Activated CD8-positive, alpha-beta memory T cell treated with anti-CD3 and anti-CD28 coated beads for 1 hour (primary cell): ENCODE results near the gene SPPL3.
"Not testable (repeated sequence)": the region's sequence is repeated elsewhere in the genome, so short reads cannot be mapped to it uniquely, and the experiment has no call there.

Source experiments
- DNase-seq, 2 donors: peaks; one replicate each; pipeline ENCODE4 v3.0.0-alpha.2; 2020; ENCODE audit warnings: low read depth in 1 of 2; ENCODE audit errors: extremely low read depth in 1 of 2

Gene SPPL3

GRCh38 chr12:120792456-120792855, 111.7 kb downstream of the SPPL3 start:
- DNase-seq = not testable (repeated sequence)

GRCh38 chr12:120791669-120792176, 112.4 kb downstream of the SPPL3 start:
- no peak for DNase-seq

GRCh38 chr12:120790114-120790513, 114.0 kb downstream of the SPPL3 start:
- DNase-seq = no peak

GRCh38 chr12:120787889-120788288, 116.3 kb downstream of the SPPL3 start:
- DNase-seq = no peak

GRCh38 chr12:120784804-120785203, 119.4 kb downstream of the SPPL3 start:
- no peak for DNase-seq

- DNase-seq = no peak
These were observed 121.0 kb downstream of the SPPL3 start for GRCh38 chr12:120783197-120783596.

GRCh38 chr12:120775862-120776552, 128.2 kb downstream of the SPPL3 start:
- DNase-seq = no peak

GRCh38 chr12:120774169-120774916, 129.8 kb downstream of the SPPL3 start:
- DNase-seq = no peak

- DNase-seq = no peak
These were observed 133.1 kb downstream of the SPPL3 start for GRCh38 chr12:120771097-120771496.

- DNase-seq = no peak
These were observed 136.8 kb downstream of the SPPL3 start for GRCh38 chr12:120767071-120768024.

GRCh38 chr12:120766566-120766965, 137.6 kb downstream of the SPPL3 start:
- DNase-seq = no peak

- DNase-seq = no peak
These were observed 139.3 kb downstream of the SPPL3 start for GRCh38 chr12:120764816-120765215.

- DNase-seq = no peak
These were observed 140.9 kb downstream of the SPPL3 start for GRCh38 chr12:120763250-120763649.

- no peak for DNase-seq
These were observed 142.1 kb downstream of the SPPL3 start for GRCh38 chr12:120762086-120762485.

- no peak for DNase-seq
These were observed 142.6 kb downstream of the SPPL3 start for GRCh38 chr12:120761519-120761934.

- DNase-seq = no peak
These were observed 143.6 kb downstream of the SPPL3 start for GRCh38 chr12:120760349-120761254.

GRCh38 chr12:120759591-120760348, 144.4 kb downstream of the SPPL3 start:
- no peak for DNase-seq

GRCh38 chr12:120758798-120759590, 145.2 kb downstream of the SPPL3 start:
- DNase-seq = no peak
